GM19239 (cell line): ENCODE data around the gene SLC22A2.

Experiments used
- DNase-seq: peaks from one replicate; pipeline ENCODE4 v3.0.0; 2011; ENCODE audit warnings: low spot score; ENCODE audit not compliant: insufficient read length
- FAIRE-seq: peaks from 2 replicates; lab custom pipeline; 2011; peaks lifted over from hg19 to GRCh38; lab: Jason Lieb, UNC

SLC22A2 gene

DNA sequence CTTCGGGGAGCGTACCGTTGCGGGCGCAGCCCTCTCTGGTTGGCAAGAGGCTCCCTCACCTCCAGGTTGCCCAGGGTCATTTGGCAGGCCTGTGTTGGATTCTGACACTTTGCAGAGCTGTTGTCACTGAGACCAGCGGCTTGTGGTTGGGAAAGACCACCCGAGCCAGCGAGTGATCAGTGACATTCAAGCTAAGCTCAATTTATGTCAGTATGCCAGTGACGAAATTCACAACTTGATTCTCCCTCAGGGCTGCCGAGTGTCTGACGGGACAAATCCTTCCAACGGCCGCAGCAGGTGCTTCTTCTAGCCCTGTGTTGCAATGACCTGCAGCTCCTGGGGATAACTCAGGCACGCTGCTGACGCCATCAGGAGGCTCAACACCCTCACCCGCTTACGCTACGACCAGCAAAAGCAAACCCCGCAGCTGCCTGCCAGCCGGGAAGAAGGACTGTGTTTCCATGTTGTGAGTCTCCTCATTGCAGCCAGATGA, 16.9 kb upstream of the SLC22A2 start:
- DNase-seq, result no peak
- no peak for FAIRE-seq

- DNase-seq, result no peak
- FAIRE-seq, result no peak
These were observed 16.4 kb upstream of the SLC22A2 start for GRCh38 chr6:160274871-160275510.

DNA sequence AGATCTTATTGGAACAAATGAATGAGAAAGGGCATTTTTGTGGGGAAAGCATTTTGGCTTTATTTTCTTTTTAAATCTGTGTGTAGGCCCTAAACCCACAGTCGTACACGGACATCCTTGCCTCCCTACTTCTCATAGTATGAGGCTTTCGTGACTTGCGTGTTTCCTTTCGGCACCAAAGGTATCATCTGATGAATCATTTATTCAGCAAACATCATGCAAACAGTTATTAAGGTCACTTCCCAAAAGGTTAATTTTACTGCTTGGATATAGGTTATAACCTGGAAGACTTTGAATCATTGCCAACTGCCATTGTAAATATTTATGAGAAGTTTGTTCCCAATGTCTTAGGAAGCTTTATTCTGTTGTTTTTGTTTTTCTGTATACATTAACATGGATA, 15.1 kb upstream of the SLC22A2 start:
- DNase-seq (no peak), FAIRE-seq (no peak)

DNA sequence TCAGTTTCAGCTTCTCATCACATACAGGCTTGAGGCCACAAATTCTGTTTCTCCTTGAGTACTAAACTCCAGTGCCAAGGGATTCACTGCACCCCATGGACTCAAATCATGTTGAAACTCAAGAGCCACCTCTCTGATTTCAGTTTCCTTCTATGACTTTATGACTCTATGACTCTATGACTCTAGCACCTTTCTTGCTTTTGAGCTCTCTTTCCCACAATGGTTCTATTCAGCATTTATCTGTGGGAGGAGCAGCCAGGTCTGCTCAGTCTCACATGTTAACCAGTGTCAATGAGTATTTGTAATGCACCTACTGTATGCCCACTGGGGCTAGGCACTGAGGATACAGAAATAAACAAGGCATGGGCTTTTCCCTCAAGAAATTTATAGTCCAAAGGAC, 14.6 kb upstream of the SLC22A2 start:
- FAIRE-seq, result no peak

GRCh38 chr6:160272707-160273106, 14.1 kb upstream of the SLC22A2 start:
- no peak for FAIRE-seq

More for the DNA sequence above, 14.6 kb upstream of the SLC22A2 start:
- no peak for DNase-seq

GRCh38 chr6:160270347-160270746, 11.7 kb upstream of the SLC22A2 start:
- FAIRE-seq (no peak), DNase-seq (no peak)

More at GRCh38 chr6:160272707-160273106, 14.1 kb upstream of the SLC22A2 start:
- no peak for DNase-seq

DNA sequence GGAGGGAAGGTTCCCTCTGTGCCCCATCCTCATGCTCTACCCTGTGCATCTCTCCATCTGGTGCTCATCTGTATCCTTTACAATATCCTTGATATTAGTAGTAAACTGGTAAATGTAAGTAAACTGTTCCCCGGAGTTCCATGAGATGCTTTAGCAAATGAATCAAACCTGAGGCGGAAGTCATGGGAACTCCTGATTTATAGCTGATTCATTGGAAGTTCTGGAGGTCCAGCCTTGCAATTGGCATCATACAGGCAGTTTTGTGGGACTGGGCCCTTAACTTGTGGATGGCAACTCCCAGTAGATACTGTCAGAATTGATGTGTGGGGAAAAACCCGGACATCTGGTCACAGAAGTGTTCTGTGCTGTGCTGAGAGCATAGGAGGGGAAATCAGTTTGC, 11.2 kb upstream of the SLC22A2 start:
- no peak for FAIRE-seq
- no peak for DNase-seq

GRCh38 chr6:160269023-160269521, 10.5 kb upstream of the SLC22A2 start:
- FAIRE-seq, result no peak
- no peak for DNase-seq

- FAIRE-seq, result no peak
- no peak for DNase-seq
These were observed 8.5 kb upstream of the SLC22A2 start for GRCh38 chr6:160267102-160267501.

DNA sequence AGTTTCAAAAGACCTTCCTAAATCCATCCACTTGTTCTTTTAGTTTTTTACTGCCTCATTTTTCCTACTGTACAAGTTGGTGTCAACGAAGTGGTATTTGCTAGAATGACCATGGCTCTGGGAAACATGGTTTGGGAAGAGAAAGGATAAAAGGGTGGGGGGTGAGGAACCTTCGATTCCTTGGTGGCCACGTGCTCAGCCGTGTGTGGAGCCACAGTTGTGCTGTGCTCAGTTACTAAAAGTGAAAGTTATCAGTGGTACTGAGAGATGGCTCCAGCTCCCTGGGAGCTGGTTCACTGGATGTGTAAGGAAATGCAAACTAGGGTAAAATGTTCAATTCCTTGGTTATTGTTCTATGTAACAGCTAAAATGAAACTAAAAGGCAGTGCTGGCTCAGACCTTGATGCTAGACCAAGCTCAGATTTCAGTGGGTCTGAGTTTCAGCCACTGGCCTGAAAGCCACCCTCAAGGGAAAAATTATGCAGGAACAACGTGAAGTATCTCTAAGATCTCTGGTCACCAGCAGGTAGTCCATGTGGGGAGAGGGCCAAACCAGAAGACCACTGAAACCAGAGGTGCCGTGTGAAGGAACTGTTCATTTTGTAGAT, 7.4 kb upstream of the SLC22A2 start:
- DNase-seq (no peak), FAIRE-seq (peak; percentile 47)

GRCh38 chr6:160264061-160264612, 5.5 kb upstream of the SLC22A2 start:
- FAIRE-seq (no peak), DNase-seq (no peak)

GRCh38 chr6:160263196-160263939, 4.7 kb upstream of the SLC22A2 start:
- FAIRE-seq, result no peak
- DNase-seq, result no peak

DNA sequence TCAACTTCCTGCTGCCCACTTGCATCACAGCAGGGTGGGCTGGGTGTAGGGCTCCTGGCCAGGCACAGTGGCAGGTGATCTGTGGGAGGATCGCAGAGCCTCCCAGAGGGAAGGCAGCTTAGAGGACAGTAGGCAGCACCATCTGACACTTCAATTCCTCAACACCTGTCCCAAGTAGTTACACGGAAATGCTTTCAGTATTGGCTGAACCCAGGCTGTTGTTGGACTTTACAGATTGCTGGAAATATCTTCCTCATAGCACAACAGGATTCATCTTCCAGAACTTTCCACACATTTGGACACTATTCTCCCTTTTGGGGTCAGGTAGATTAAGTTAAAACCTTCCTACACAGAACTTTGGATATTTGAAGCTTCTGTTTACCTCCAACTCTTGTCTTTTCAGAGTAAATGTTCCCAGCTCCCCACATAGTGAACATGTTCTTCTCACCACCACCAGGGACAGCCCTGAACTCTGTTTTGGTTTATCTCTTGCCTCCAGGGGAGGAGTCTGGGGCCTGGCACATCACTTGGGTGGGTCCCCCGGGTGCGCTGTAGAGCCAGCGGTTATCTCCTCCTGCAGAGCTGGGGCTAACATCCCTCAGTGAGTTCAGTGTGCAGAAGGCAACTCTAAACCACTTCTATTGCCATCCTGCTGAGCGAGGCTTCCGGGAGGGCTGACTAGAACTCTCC, 3.5 kb upstream of the SLC22A2 start:
- FAIRE-seq, result no peak
- DNase-seq, result no peak

DNA sequence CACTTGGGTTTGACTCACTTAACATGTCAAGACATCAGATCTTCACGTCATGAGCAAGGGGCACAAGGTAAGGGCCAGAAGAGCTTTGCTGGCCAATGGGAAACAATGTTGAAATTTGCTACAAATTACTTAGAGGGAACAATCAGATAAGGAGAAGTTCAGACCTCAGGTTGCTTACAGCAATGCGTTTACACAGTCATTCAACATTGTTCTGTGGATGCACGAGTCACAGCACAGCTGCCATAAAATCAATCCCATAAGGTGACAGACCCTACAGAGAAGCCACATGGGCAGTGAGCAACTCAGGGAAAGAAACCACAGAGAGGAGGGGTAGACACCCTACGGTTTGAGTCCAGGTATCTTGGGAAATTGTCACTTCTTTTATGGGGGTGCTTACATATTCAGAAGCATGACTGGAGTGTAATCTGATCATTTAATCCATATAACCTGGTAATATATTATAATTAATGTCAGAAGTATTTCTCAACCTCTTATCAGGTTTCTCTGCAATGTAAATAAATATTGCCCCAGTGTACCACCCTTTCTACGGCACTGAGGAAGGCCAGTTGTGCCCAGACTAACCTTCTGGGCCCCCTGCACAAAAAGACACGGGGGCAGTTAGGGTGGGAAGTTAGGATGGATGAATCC, 2.3 kb upstream of the SLC22A2 start:
- DNase-seq (no peak), FAIRE-seq (no peak)

GRCh38 chr6:160260367-160260766, 1.7 kb upstream of the SLC22A2 start:
- no peak for FAIRE-seq

DNA sequence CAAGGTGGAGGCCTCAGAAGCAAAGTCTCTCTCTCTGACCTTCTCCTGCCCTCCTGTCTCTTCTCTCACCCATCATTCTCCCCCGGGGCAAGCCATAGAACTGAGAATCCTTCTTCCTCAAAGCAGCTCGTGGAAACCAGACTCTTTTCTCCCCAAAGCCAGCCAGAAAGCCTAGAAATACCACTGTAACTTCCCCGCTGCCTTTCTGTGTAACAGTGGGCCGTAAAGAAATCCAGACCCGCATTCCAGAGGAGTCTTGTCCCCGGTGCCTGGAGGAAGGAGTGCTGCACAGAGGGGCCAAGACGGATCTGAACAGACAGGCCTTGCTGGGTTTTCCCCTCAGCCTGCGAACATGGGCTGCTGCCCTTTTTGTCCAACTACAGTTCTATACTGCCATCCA, 977 bp upstream of the SLC22A2 start:
- FAIRE-seq, result no peak
- no peak for DNase-seq

More at GRCh38 chr6:160260367-160260766, 1.7 kb upstream of the SLC22A2 start:
- DNase-seq, result no peak

DNA sequence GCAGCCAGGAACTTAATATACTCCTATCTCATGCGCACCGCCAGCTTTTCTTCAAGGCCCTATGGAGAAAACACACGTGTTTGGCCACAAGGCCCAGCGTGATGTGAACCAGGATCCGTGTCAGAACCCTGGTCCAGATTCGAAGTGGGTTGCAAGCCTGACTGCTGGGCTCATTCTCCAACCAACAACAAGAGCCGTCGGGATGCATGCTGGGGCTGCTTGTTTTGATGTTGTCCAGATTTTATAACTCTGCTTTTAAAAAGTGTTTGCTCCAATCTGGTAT, 463 bp upstream of the SLC22A2 start:
- no peak for DNase-seq
- no peak for FAIRE-seq

GRCh38 chr6:160256445-160256844, 2.2 kb downstream of the SLC22A2 start:
- FAIRE-seq, result no peak
- no peak for DNase-seq

DNA sequence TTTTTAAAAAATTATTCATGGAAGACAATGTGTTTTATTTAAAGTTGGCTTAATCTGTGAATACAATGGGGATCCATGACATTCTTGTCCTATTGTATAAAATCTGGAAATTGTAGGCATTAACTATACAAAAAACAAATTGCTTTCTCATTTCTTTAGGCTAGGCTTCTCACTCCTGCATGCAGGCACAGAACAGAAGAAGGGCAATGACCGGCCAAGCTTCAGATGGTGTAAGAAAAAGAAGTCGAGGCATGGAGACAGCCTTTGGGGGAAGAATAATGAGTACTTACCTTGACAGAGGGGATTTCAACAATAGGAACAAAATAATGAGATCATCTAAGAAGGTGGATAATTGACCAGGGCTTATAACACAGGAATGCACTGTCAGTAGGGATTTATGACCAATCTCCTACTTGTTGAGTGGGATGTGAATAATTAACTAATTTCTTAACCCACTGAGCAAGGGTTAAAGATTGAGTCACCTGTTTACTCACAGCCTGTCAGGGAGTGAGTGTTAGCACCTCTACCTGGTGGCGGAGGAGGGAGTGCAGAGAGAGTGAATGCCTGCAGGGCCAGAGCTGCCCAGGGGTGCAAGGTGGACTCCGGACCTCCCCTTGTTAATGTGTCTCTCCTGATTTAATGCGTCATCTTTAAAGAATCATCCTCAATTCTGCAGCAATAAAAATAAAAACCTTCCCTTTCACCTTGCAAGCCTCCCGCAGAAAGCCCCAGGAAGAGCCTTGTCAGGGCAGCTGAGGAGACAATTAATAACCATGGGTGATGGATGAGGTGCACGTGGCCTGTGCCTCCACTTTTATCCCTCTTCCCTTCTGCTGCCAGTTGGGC, 3.9 kb downstream of the SLC22A2 start:
- DNase-seq, result no peak
- no peak for FAIRE-seq
